GM12873 (cell line): ENCODE data around the gene FBXO24.

Source experiments
- TF ChIP-seq, protein P1 (sequence below): IDR thresholded peaks from 2 replicates; pipeline ENCODE4 v1.5.1; 2012; ENCODE audit warnings: low read depth, mild to moderate bottlenecking, moderate library complexity, low read length, control low read depth; ENCODE audit not compliant: insufficient read depth; ENCODE audit errors: missing control alignments

FBXO24 gene, protein sequence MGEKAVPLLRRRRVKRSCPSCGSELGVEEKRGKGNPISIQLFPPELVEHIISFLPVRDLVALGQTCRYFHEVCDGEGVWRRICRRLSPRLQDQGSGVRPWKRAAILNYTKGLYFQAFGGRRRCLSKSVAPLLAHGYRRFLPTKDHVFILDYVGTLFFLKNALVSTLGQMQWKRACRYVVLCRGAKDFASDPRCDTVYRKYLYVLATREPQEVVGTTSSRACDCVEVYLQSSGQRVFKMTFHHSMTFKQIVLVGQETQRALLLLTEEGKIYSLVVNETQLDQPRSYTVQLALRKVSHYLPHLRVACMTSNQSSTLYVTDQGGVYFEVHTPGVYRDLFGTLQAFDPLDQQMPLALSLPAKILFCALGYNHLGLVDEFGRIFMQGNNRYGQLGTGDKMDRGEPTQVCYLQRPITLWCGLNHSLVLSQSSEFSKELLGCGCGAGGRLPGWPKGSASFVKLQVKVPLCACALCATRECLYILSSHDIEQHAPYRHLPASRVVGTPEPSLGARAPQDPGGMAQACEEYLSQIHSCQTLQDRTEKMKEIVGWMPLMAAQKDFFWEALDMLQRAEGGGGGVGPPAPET

DNA sequence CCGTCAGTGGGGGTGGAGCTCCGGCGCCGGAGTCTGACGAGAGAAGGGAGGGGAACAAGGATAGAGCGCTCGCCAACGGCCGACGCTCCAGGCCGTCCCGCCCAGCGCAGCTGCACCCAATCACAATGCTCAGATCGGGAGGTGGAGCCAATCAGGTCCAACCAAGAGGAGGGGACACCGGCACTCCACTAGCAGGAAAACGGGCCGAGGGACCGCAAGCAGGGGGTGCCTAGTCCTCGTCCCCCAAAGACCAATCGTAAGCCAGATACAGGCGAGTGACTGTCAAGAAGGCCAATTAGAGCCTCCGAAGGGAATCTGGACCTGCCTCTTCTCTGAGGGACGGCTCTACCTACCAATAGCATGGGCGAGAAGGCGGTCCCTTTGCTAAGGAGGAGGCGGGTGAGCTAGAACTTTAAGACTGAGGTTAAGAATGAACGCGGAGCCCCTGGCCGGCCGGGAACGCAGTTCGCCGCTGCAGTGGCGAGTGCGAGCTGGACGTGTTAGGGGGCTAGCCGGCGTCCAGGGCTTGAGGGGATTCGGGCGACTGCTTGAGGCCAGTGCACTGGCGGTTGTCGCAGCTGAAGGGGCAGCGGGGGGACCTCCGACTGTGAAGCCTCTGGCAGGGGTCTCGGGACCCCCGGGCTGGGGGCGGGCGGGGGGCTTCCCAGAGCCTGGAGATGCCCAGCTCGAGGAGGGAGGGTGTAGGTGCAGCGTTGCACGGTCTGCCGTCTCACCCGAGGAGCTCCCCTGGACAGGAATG is at the start of gene FBXO24:
FBXO24 (plus strand) TSS at position 63 of the 760 bp plus-strand sequence; CDS start at position 361, 298 bp downstream.
- TF ChIP-seq, protein P1, sequence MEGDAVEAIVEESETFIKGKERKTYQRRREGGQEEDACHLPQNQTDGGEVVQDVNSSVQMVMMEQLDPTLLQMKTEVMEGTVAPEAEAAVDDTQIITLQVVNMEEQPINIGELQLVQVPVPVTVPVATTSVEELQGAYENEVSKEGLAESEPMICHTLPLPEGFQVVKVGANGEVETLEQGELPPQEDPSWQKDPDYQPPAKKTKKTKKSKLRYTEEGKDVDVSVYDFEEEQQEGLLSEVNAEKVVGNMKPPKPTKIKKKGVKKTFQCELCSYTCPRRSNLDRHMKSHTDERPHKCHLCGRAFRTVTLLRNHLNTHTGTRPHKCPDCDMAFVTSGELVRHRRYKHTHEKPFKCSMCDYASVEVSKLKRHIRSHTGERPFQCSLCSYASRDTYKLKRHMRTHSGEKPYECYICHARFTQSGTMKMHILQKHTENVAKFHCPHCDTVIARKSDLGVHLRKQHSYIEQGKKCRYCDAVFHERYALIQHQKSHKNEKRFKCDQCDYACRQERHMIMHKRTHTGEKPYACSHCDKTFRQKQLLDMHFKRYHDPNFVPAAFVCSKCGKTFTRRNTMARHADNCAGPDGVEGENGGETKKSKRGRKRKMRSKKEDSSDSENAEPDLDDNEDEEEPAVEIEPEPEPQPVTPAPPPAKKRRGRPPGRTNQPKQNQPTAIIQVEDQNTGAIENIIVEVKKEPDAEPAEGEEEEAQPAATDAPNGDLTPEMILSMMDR, result no peak

DNA sequence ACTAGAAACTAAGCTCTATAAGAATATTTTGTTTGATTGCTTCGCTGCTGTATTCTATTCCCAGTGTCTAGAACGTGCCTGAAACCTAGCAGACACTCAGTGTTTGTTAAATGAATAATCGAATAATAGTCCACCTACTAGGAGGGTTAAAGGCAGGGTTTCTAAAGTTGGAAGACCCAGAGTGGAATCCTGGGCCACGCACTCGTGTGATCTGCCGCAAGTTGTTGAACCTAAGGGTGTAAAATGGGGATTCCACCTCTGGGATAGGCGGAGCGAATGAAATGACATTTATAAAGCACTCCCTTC is 47.8 kb upstream of the FBXO24 start:
- TF ChIP-seq, protein P1, result no peak

DNA sequence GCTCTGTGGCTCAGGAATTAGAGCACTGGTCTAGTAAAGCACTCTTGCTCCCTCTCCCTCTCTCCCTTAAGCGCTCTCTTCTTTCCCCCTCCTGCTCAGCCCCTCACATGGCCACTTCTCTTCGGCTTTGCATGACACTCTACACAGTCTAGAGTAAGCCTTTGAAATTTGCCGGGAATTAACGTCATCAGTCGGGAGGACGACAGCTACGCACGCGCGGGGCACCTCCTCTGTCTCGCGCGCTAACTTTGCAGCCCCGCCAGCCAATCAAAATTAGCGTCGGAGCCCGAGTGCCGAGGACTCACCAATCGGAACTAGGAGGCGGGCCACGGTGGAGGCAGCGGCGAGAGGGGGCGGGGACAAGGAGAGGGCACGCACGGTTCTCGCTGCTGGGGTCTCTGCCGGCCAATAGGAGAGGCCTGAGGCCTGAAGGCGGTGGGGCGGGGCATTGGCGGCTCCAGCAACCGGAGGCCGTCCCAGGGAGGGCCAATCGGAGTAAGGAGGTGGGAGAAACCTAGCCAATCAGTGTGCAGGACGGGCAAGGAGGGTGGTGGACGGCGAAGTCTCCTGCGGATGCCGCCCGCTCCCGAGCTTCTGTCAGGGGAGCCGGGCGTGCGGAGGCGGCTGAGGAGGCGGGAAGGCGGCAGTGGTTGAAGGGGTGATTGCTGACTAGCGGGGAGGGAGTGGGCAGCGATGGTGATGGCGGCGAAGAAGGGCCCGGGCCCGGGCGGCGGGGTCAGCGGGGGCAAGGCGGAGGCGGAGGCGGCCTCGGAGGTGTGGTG is 47.3 kb upstream of the FBXO24 start, which contains the start of gene AGFG2:
AGFG2 (plus strand) TSS at position 550 of the 782 bp plus-strand sequence; CDS start at position 694, 144 bp downstream.
- TF ChIP-seq, protein P1, result no peak

DNA sequence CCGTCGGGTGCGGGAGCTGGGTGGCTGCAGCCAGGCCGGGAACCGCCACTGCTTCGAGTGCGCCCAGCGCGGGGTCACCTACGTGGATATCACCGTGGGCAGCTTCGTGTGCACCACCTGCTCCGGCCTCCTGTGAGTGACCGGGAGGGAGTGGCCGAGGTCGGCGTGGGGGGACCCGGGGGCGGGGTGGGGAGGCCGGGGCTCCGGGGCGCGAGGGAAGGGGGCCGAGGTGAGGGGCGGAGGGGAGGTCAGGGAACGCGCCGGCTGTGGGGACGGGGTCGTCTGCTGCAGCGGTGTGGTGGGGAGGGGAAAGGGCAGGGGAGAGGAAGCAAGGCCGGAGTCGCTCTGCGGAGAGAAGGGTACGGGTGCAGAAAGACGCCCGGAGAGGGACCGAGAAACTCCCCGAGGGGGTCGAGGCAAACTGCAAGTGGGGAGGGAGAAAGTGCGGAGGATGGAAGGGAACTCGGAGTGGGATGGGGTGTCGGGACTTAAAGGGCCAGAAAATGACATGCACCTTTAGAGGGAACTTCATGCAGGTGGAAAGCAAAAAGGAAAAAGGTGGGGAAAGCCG is 46.6 kb upstream of the FBXO24 start:
- TF ChIP-seq, protein P1, result no peak

DNA sequence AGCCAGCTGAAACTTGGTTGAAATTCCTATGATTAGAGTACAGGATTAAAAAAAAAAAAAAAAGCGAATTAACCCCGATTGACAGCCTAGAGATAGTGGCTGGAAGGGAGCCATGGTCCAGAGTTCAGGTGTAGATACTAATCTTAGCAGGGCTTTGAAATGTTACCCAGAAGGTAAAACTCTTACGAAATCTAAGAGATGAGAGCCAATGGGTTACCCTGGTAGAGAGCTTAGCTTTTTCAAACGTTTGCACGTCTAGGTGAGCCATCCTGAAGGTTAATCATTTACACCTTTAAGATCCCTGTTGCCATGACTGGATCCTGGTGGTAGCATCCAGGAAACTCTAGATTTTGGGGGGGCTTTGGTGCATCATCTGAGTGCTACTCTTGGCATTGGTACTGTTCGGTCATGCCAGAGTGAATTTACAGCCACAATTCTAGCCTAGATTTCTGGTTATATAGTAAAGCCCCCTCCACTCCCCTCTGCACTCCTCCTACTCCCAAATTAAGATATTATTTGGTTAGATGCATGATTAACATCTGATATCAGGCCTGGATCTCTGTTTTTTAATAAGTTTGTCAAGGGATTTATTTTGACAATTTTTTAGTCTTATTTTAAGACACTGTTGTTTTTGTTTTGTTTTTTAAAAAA is 45.9 kb upstream of the FBXO24 start:
- TF ChIP-seq, protein P1, result no peak

DNA sequence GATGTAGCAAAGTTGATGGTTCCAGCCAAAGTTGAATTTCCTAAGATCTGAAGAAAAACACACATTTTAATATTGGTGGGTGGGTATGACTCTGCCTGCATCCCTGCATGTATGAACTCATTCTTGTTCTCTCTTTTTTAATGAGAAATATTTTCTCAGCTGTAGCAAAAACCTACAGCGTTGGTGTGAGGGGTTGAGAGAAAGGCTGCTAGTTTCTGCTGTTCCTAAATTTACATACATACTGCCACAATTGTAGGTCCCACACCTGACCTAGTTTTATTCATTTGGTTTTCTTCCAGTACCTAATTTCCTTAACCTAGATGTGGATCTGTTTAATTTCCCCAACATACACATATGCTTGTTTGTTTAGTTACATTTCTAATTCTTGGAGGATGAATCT is 42.5 kb upstream of the FBXO24 start:
- TF ChIP-seq, protein P1, result no peak
